H9 (cell line): ENCODE data around the gene KY. TPM values are rescaled to one million over a fixed set of nuclear protein-coding genes. Genes with fewer than 3 reads are reported as not detected.
A peak's percentile ranks its signal among the peaks of the same experiment; 100 is the strongest.

ENCODE experiments used
- DNase-seq: peaks from one replicate; pipeline ENCODE4 v3.0.0-alpha.2; 2017
- H2AFZ ChIP-seq: one replicate; pipeline ENCODE4 v1.6.1; 2013; ENCODE audit warnings: mild to moderate bottlenecking, low read length, control low read depth, moderate library complexity
- H2AK5ac ChIP-seq: 2 replicates; pipeline ENCODE4 v1.6.1; 2013; ENCODE audit warnings: low read length, control low read depth, mixed read lengths; ENCODE audit not compliant: insufficient read length
- H2BK120ac ChIP-seq: one replicate; pipeline ENCODE4 v1.6.1; 2013; ENCODE audit warnings: low read depth, mild to moderate bottlenecking, low read length, control low read depth, inconsistent platforms; ENCODE audit not compliant: poor library complexity, severe bottlenecking
- H2BK12ac ChIP-seq: 2 replicates; pipeline ENCODE4 v1.6.1; 2013; ENCODE audit warnings: low read length, control low read depth, mixed read lengths, low read depth; ENCODE audit not compliant: insufficient read length
- H2BK15ac ChIP-seq: 2 replicates; pipeline ENCODE4 v1.6.1; 2013; ENCODE audit warnings: low read depth, low read length, control low read depth
- H2BK20ac ChIP-seq: one replicate; pipeline ENCODE4 v1.6.1; 2013; ENCODE audit warnings: low read depth, mild to moderate bottlenecking, low read length, control low read depth, inconsistent platforms; ENCODE audit not compliant: poor library complexity, severe bottlenecking
- H2BK5ac ChIP-seq: 2 replicates; pipeline ENCODE4 v1.6.1; 2013; ENCODE audit warnings: low read length, control low read depth, mixed read lengths; ENCODE audit not compliant: insufficient read length
- H3K14ac ChIP-seq: 2 replicates; pipeline ENCODE4 v1.6.1; 2013; ENCODE audit warnings: low read length, control low read depth; ENCODE audit not compliant: insufficient read depth
- H3K18ac ChIP-seq: 2 replicates; pipeline ENCODE4 v1.6.1; 2013; ENCODE audit warnings: low read depth, mild to moderate bottlenecking, mixed read lengths, low read length, control low read depth; ENCODE audit not compliant: insufficient read length
- H3K23ac ChIP-seq: 2 replicates; pipeline ENCODE4 v1.6.1; 2013; ENCODE audit warnings: low read length, control low read depth, mixed read lengths, low read depth; ENCODE audit not compliant: insufficient read length
- H3K23me2 ChIP-seq: 2 replicates; pipeline ENCODE4 v1.6.1; 2013; ENCODE audit warnings: low read depth, mild to moderate bottlenecking, mixed read lengths, low read length, control low read depth; ENCODE audit not compliant: insufficient read length, poor library complexity, severe bottlenecking
- H3K27ac ChIP-seq: 2 replicates; pipeline ENCODE4 v1.5.1; 2013; ENCODE audit warnings: low read length, control low read depth, mixed read lengths, low read depth; ENCODE audit not compliant: insufficient read length
- H3K27me3 ChIP-seq: 2 replicates; pipeline ENCODE4 v1.6.1; 2013; ENCODE audit warnings: low read length, control low read depth, inconsistent platforms; ENCODE audit not compliant: insufficient read depth
- H3K4ac ChIP-seq: 2 replicates; pipeline ENCODE4 v1.6.1; 2013; ENCODE audit warnings: low read depth, mild to moderate bottlenecking, control low read depth, inconsistent platforms, low read length, moderate library complexity
- H3K4me1 ChIP-seq: 2 replicates; pipeline ENCODE4 v1.6.1; 2013; ENCODE audit warnings: low read length, control low read depth, inconsistent platforms; ENCODE audit not compliant: insufficient read depth
- H3K4me2 ChIP-seq: 2 replicates; pipeline ENCODE4 v1.6.1; 2013; ENCODE audit warnings: low read length, control low read depth, mixed read lengths; ENCODE audit not compliant: insufficient read length, insufficient read depth
- H3K56ac ChIP-seq: 2 replicates; pipeline ENCODE4 v1.6.1; 2013; ENCODE audit warnings: low read depth, mild to moderate bottlenecking, mixed read lengths, low read length, control low read depth; ENCODE audit not compliant: insufficient read length
- H3K79me1 ChIP-seq: 2 replicates; pipeline ENCODE4 v1.6.1; 2013; ENCODE audit warnings: low read depth, mild to moderate bottlenecking, moderate library complexity, low read length, control low read depth, inconsistent platforms; ENCODE audit not compliant: insufficient read depth, poor library complexity, severe bottlenecking
- H3K79me2 ChIP-seq: 2 replicates; pipeline ENCODE4 v1.6.1; 2013; ENCODE audit warnings: low read length, control low read depth, inconsistent platforms; ENCODE audit not compliant: insufficient read depth
- H3K9ac ChIP-seq: 2 replicates; pipeline ENCODE4 v1.6.1; 2013; ENCODE audit warnings: low read length, control low read depth, mixed read lengths; ENCODE audit not compliant: insufficient read length; ENCODE audit errors: extremely low read depth
- H3K9me3 ChIP-seq: one replicate; pipeline ENCODE4 v1.6.1; 2013; ENCODE audit warnings: low read depth, low read length, inconsistent platforms; ENCODE audit not compliant: control insufficient read depth
- H3T11ph ChIP-seq: one replicate; pipeline ENCODE4 v1.6.1; 2013; ENCODE audit warnings: mild to moderate bottlenecking, low read length, control low read depth, inconsistent platforms
- H4K20me1 ChIP-seq: one replicate; pipeline ENCODE4 v1.6.1; 2013; ENCODE audit not compliant: control insufficient read depth, insufficient read length, insufficient read depth
- H4K5ac ChIP-seq: 2 replicates; pipeline ENCODE4 v1.6.1; 2013; ENCODE audit warnings: low read depth, mild to moderate bottlenecking, mixed read lengths, low read length, control low read depth; ENCODE audit not compliant: insufficient read length
- H4K8ac ChIP-seq: replicated peaks from 2 replicates; pipeline ENCODE4 v1.6.1; 2013; ENCODE audit warnings: low read length, control low read depth, mixed read lengths, low read depth; ENCODE audit not compliant: insufficient read length
- H4K91ac ChIP-seq: 2 replicates; pipeline ENCODE4 v1.6.1; 2013; ENCODE audit warnings: low read depth, mild to moderate bottlenecking, moderate library complexity, mixed read lengths, low read length, control low read depth; ENCODE audit not compliant: insufficient read length
- H3K27ac Mint-ChIP-seq, 3 experiments: 2 replicates in 2 of 3; 3 replicates in 1 of 3; pipeline ENCODE4 v1.8.0; 2020 to 2021; ENCODE audit warnings: mixed read lengths in 3 of 3, mild to moderate bottlenecking in 1 of 3, moderate library complexity in 1 of 3
- H3K27me3 Mint-ChIP-seq: 2 replicates; pipeline ENCODE4 v1.8.0; 2021; ENCODE audit warnings: low read depth, mild to moderate bottlenecking, moderate library complexity, mixed read lengths
- H3K36me3 Mint-ChIP-seq, 3 experiments: 2 replicates in 2 of 3; 3 replicates in 1 of 3; pipeline ENCODE4 v1.8.0; 2020 to 2021; ENCODE audit warnings: low read depth in 3 of 3, mixed read lengths in 3 of 3; ENCODE audit not compliant: insufficient read depth in 1 of 3
- H3K4me1 Mint-ChIP-seq, 2 experiments: 2 replicates each; pipeline ENCODE4 v1.8.0; 2020; ENCODE audit warnings: mixed read lengths in 2 of 2
- H3K4me3 Mint-ChIP-seq, 2 experiments: 2 replicates in 1 of 2; 3 replicates in 1 of 2; pipeline ENCODE4 v1.8.0; 2020 to 2021; ENCODE audit warnings: mild to moderate bottlenecking in 2 of 2, mixed read lengths in 2 of 2, moderate library complexity in 1 of 2
- H3K9me3 Mint-ChIP-seq, 2 experiments: 2 replicates in 1 of 2; 3 replicates in 1 of 2; pipeline ENCODE4 v1.8.0; 2020; ENCODE audit warnings: mild to moderate bottlenecking in 2 of 2, mixed read lengths in 2 of 2, moderate library complexity in 1 of 2
- CTCF ChIP-seq: fragments of 200-600 bp; sonication (generic); conservative IDR thresholded peaks from 3 replicates; pipeline ENCODE4 v1.8.0; 2021; ENCODE audit warnings: antibody characterized with exemption, mild to moderate bottlenecking
- WGBS: extraction: QIAGEN DNeasy Blood & Tissue Kit; methylation state at CpG from one replicate; pipeline ENCODE4 v1.1.7; 2013; ENCODE audit warnings: missing lambda C conversion rate, low lambda C conversion rate, mixed read lengths; ENCODE audit not compliant: insufficient read length; ENCODE audit errors: extremely low coverage; 5-methylcytosine and 5-hydroxymethylcytosine counted together
- total RNA-seq: library from RNA; stranded (reverse); gene quantifications from 2 replicates; pipeline ENCODE4 v1.2.1, GENCODE V29; 2021

KY gene
- total RNA-seq, 1 experiment from 2014 or later = not detected

DNA sequence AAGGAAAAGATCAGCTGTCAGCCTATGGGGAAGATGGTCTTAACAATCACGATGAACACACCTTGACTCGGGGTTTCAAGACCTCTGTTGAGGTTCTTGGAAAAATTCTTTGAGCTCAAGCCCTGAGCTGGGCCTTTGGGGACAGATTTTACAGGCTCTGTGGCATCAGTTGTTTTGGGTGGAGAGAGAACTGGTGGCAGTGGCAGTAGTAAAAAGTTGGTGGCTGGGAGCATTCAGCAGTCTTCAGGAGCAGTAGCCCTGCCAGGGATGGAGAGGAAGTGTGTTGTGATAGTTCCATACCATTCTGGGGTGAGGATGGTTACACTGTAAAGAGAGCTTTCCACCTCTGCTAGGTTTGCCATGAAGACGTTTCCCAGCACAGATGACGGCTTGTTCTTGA is 4.9 kb upstream of the KY start:
- H3K4me3 Mint-ChIP-seq = no peak overlapping the region
- Histone ChIP-seq H3K79me2 (no peaks in the 10 kb centered on the region), H3K4ac (no peak overlapping the region), H3T11ph (no peak overlapping the region), H3K23me2 (no peaks in the 10 kb centered on the region), H2BK5ac (no peak overlapping the region), H3K4me2 (no peak overlapping the region), H2BK20ac (no peak overlapping the region), H2AK5ac (no peak overlapping the region), H3K27ac (no peak overlapping the region), H2AFZ (no peak overlapping the region), H3K18ac (no peak overlapping the region), H3K23ac (no peak overlapping the region), H4K91ac (no peak overlapping the region), H3K56ac (no peak overlapping the region), H3K9ac (no peak overlapping the region), H3K14ac (no peak overlapping the region), H4K20me1 (no peaks in the 10 kb centered on the region), H2BK12ac (no peak overlapping the region), H4K8ac (no peak overlapping the region), H4K5ac (no peak overlapping the region), H3K9me3 (no peaks in the 10 kb centered on the region), H3K27me3 (peaks cover 41% of the 10 kb centered on the region), H2BK15ac (no peak overlapping the region), H3K79me1 (no peaks in the 10 kb centered on the region), H2BK120ac (no peak overlapping the region), H3K4me1 (no peaks in the 10 kb centered on the region)
- peaks cover 94% of the 10 kb centered on the region for H3K27me3 Mint-ChIP-seq
- TF ChIP-seq CTCF = no peak
- no peaks in the 10 kb centered on the region for H3K36me3 Mint-ChIP-seq
- H3K27ac Mint-ChIP-seq = no peak overlapping the region
- H3K9me3 Mint-ChIP-seq = no peaks in the 10 kb centered on the region; a peak in 1 of 5 replicates
- peak; percentile 10 for DNase-seq
- peaks cover 10 to 15% of the 10 kb centered on the region in 2 experiments for H3K4me1 Mint-ChIP-seq
- WGBS = no CpG with 5 or more reads among the region's 4 CpGs
